ENCODE data around the gene PCSK6. TPM values are rescaled to one million over a fixed set of nuclear protein-coding genes. Genes with fewer than 3 reads are reported as not detected.

The PCSK6 gene
- polyA plus RNA-seq, 1 donor from 2014 or later: 1.1 TPM

GRCh38 chr15:101501703-101502373, 12.3 kb upstream of the PCSK6 start:
- TF ChIP-seq CTCF (IDR thresholded peaks at IDR 0.05; ENCODE audit: poor library complexity, severe bottlenecking) (peak; percentile 11), EP300 (conservative IDR thresholded peaks at IDR 0.05; ENCODE audit: poor library complexity, severe bottlenecking) (no peak)
- Histone ChIP-seq H3K9ac (ENCODE audit: low read length) (no peak overlapping the region), H3K9me3 (ENCODE audit: low read length) (no peaks in the 10 kb centered on the region), H4K20me1 (ENCODE audit: insufficient read depth) (no peaks in the 10 kb centered on the region), H3K4me3 (ENCODE audit: low read length) (no peak overlapping the region), H3K27ac (ENCODE audit: low read length) (no peak overlapping the region), H3K4me2 (ENCODE audit: low read length) (no peak overlapping the region), H3K27me3 (ENCODE audit: insufficient read depth, low read depth, low read length) (no peaks in the 10 kb centered on the region), H3K9me2 (ENCODE audit: insufficient read depth, low read length) (no peaks in the 10 kb centered on the region), H3K79me2 (replicated peaks; ENCODE audit: insufficient read depth, low read length) (no peaks in the 10 kb centered on the region), H3F3A (ENCODE audit: insufficient read depth, low read length, poor library complexity, severe bottlenecking) (no peaks in the 10 kb centered on the region), H3K36me3 (ENCODE audit: insufficient read depth, low read length) (no peaks in the 10 kb centered on the region), H2AFZ (ENCODE audit: low read depth, low read length) (no peak overlapping the region)

- Histone ChIP-seq H3K9me3 (ENCODE audit: low read length) (no peaks in the 10 kb centered on the region), H3K36me3 (ENCODE audit: insufficient read depth, low read length) (no peaks in the 10 kb centered on the region), H3K27ac (ENCODE audit: low read length) (no peak overlapping the region), H3K79me2 (replicated peaks; ENCODE audit: insufficient read depth, low read length) (no peaks in the 10 kb centered on the region), H3K27me3 (ENCODE audit: insufficient read depth, low read depth, low read length) (no peaks in the 10 kb centered on the region), H3K4me3 (ENCODE audit: low read length) (no peak overlapping the region), H4K20me1 (ENCODE audit: insufficient read depth) (no peaks in the 10 kb centered on the region), H3K9me2 (ENCODE audit: insufficient read depth, low read length) (no peaks in the 10 kb centered on the region), H3F3A (ENCODE audit: insufficient read depth, low read length, poor library complexity, severe bottlenecking) (no peaks in the 10 kb centered on the region), H2AFZ (ENCODE audit: low read depth, low read length) (no peak overlapping the region), H3K9ac (ENCODE audit: low read length) (no peak overlapping the region), H3K4me2 (ENCODE audit: low read length) (no peak overlapping the region)
- TF ChIP-seq EZH2 (IDR thresholded peaks at IDR 0.05; ENCODE audit: borderline replicate concordance, insufficient read depth, low read length, poor library complexity, severe bottlenecking) (no peak), REST (IDR thresholded peaks at IDR 0.05; ENCODE audit: borderline replicate concordance) (no peak), TAF1 (IDR thresholded peaks at IDR 0.05; ENCODE audit: low read depth) (no peak), CTCF (IDR thresholded peaks at IDR 0.05; ENCODE audit: poor library complexity, severe bottlenecking) (no peak), POLR2AphosphoS5 (IDR thresholded peaks at IDR 0.05) (no peak), MXI1 (conservative IDR thresholded peaks at IDR 0.05; ENCODE audit: poor library complexity, severe bottlenecking) (no peak), EP300 (conservative IDR thresholded peaks at IDR 0.05; ENCODE audit: poor library complexity, severe bottlenecking) (no peak), RAD21 (conservative IDR thresholded peaks at IDR 0.05) (no peak), SMC3 (conservative IDR thresholded peaks at IDR 0.05; ENCODE audit: poor library complexity) (no peak)
These were observed 11.5 kb upstream of the PCSK6 start for GRCh38 chr15:101500865-101501551.

All from neural cell (in vitro differentiated cells).